Lung (tissue), 12 donors: Measurements from ENCODE around the gene RNF217. TPM values are rescaled to one million over a fixed set of nuclear protein-coding genes. Genes with fewer than 3 reads are reported as not detected.

ENCODE experiments used
- ATAC-seq: fragments of 200-7000 bp; cut with Tn5 transposase; one replicate; pipeline ENCODE4 v1.9.1; 2020; ENCODE audit warnings: moderate number of reproducible peaks; ENCODE audit not compliant: insufficient read depth, low FRiP score
- DNase-seq, 3 donors: peaks; one replicate each; pipeline ENCODE4 v3.0.0-alpha.2; 2013 to 2017
- H3K27ac ChIP-seq, 2 donors: one replicate each; pipeline ENCODE4 v1.5.1; 2013; ENCODE audit warnings: mild to moderate bottlenecking in 2 of 2, moderate library complexity in 2 of 2, control low read depth in 1 of 2, inconsistent platforms in 1 of 2, low read depth in 1 of 2, low read length in 1 of 2
- H3K27me3 ChIP-seq, 3 donors: one replicate each; pipeline ENCODE4 v1.5.1; 2013; ENCODE audit warnings: low read length in 2 of 3; ENCODE audit not compliant: control insufficient read depth in 3 of 3, insufficient read depth in 3 of 3
- H3K36me3 ChIP-seq, 4 donors: one replicate each; pipeline ENCODE4 v1.5.1; 2013; ENCODE audit warnings: low read length in 4 of 4, mild to moderate bottlenecking in 1 of 4, moderate library complexity in 1 of 4; ENCODE audit not compliant: control insufficient read depth in 4 of 4, insufficient read depth in 4 of 4
- H3K4me1 ChIP-seq, 5 donors: one replicate each; pipeline ENCODE4 v1.5.1; 2013; ENCODE audit warnings: low read length in 5 of 5, mild to moderate bottlenecking in 2 of 5, moderate library complexity in 1 of 5; ENCODE audit not compliant: control insufficient read depth in 5 of 5, insufficient read depth in 5 of 5
- H3K4me3 ChIP-seq: one replicate; pipeline ENCODE4 v1.5.1; 2013; ENCODE audit warnings: mild to moderate bottlenecking, control low read depth, moderate library complexity
- H3K9ac ChIP-seq, 2 donors: one replicate each; pipeline ENCODE4 v1.5.1; 2013; ENCODE audit warnings: low read length in 2 of 2, control low read depth in 1 of 2; ENCODE audit not compliant: insufficient read depth in 1 of 2
- H3K9me3 ChIP-seq, 4 donors: one replicate each; pipeline ENCODE4 v1.5.1; 2013; ENCODE audit warnings: low read length in 3 of 4, mild to moderate bottlenecking in 1 of 4, moderate library complexity in 1 of 4; ENCODE audit not compliant: control insufficient read depth in 4 of 4, insufficient read depth in 3 of 4
- WGBS, 2 donors: extraction: QIAGEN DNeasy Blood & Tissue Kit; methylation state at CpG; one replicate each; pipeline ENCODE4 v1.1.7; 2013; 5-methylcytosine and 5-hydroxymethylcytosine counted together
- polyA plus RNA-seq, 2 donors: library from polyadenylated mRNA; stranded (reverse); fragments of 200-250 nt; gene quantifications; one replicate each; pipeline ENCODE4 v1.2.1, GENCODE V29; 2013
- total RNA-seq, 2 donors: library from RNA; depleted of rRNA in 1 of 2; stranded (reverse); fragments of >200 nt in 1 of 2; gene quantifications; one replicate each; pipeline ENCODE4 v1.2.1, GENCODE V29; 2014 to 2021
- TF ChIP-seq, protein P1 (sequence below): IDR thresholded peaks from 2 replicates; pipeline ENCODE4 v1.5.1; 2012; ENCODE audit warnings: mild to moderate bottlenecking; ENCODE audit errors: control extremely low read depth, extremely low read depth
- donor health status: control.
- donor health status: control.
- donor health status: Bipolar disorder and iron deficiency.
- donor health status: healthy.
- donor health status: DM: yes; HTN: yes; CAD: no.

RNF217 gene
- total and polyA plus RNA-seq, 4 donors = 3.1 to 58.6 (median 13.6) TPM

DNA sequence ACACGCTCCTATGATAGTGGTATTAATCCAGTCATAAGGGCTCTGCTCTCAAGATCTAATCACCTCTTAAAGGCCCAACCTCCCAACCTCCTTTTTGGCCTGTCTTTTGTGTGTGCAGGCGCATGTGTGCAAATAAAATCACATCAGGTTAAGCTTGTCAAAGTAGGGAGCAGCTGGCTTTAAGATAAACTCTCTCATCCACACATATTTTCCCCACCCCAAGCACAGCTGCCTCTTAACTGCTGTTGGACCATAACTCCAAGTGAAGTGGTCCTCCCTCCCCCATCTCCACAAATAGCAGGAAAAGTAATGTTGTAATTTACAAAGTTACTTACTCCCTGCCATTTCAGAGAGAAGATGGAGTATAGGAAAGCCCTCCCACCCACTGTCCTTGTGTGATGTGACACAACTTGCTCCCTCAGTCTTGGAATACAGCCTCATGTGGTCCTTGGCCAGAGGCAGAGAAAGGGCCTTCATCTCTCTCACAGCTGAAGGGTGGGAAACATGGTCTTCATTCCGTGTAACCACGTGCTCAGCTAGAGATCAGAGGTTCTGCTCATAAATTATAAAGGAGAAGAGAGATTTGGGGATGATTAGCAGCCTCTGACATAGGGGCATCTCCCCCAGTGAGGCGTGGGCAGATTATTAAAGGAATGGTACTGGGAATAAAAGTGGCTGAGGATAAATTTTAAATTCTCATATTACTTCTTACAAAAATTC is 116.5 kb downstream of the RNF217 start:
- TF ChIP-seq, protein P1, sequence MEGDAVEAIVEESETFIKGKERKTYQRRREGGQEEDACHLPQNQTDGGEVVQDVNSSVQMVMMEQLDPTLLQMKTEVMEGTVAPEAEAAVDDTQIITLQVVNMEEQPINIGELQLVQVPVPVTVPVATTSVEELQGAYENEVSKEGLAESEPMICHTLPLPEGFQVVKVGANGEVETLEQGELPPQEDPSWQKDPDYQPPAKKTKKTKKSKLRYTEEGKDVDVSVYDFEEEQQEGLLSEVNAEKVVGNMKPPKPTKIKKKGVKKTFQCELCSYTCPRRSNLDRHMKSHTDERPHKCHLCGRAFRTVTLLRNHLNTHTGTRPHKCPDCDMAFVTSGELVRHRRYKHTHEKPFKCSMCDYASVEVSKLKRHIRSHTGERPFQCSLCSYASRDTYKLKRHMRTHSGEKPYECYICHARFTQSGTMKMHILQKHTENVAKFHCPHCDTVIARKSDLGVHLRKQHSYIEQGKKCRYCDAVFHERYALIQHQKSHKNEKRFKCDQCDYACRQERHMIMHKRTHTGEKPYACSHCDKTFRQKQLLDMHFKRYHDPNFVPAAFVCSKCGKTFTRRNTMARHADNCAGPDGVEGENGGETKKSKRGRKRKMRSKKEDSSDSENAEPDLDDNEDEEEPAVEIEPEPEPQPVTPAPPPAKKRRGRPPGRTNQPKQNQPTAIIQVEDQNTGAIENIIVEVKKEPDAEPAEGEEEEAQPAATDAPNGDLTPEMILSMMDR = no peak
- Histone ChIP-seq H3K27ac (no peak overlapping the region), H3K27me3 (no peaks in the 10 kb centered on the region), H3K9me3 (no peaks in the 10 kb centered on the region), H3K4me1 (peaks cover 0 to 3% (median 0%) of the 10 kb centered on the region in 5 donors), H3K4me3 (no peak overlapping the region), H3K36me3 (peaks cover 7 to 15% (median 12%) of the 10 kb centered on the region in 4 donors), H3K9ac (no peak overlapping the region)
- DNase-seq (no peak), ATAC-seq (no peak)
- 89 to 94% methylated on average over 5 of the region's 5 CpGs for WGBS, 2 donors

DNA sequence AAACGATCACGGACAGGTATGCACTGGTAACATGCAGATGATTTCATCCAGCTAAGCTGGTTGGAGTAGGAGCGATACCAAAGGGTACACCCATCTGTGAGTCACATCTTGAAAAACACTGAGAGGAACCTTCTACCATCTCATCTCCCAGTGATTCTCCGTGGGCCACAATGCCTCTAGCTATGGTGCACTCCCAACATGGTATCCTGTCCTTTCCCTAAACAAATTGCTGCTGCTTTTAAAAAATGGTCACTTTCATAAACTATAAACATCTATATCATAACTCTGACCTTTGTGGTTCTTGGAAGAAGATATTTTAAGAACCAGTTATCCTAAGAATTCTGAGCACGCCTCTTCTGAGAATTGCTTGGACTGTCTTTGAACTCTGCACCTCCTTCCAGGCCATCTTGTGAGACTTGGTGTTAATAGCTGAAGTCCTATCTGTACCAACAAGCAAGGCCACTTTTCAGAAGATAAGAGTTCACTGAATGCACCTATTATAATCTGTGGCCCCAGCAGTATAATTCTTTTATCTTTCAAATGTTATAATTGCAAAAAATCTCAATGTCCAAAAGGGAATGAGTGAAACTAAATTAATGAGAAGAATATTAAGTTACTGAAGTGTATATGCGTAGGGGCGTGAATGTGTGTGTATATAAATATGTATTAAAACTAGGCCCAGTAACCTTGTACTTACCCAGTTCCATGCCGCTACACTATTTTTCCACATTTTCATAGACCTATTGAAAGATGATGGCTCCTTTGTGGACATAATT is 120.9 kb downstream of the RNF217 start:
- no peaks in the 10 kb centered on the region for H3K27me3 ChIP-seq
- no peak for ATAC-seq
- TF ChIP-seq, protein P1 = no peak
- H3K4me3 ChIP-seq = no peak overlapping the region
- H3K36me3 ChIP-seq = peaks cover 2 to 10% (median 5%) of the 10 kb centered on the region in 4 donors
- WGBS, 2 donors = 98% methylated on average over 8 of the region's 8 CpGs
- DNase-seq = no peak
- no peaks in the 10 kb centered on the region for H3K4me1 ChIP-seq
- no peaks in the 10 kb centered on the region for H3K9me3 ChIP-seq
- H3K27ac ChIP-seq = peak overlapping the region in 1 of 2 donors; percentile 22
- H3K9ac ChIP-seq = no peak overlapping the region

DNA sequence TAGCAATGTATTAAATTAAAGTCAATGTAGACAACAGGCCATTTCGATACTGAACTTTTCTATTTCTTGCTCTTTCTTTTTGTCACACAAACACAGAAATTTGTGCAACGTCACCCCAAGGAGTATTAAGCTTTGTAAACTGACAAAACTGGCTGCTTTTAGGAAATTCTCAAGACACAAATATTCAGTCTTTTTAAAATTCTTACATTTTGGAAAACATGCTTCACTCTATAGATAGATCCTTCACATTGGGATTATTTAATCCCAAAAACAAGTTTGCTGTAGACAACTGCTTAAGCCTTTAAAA is 121.4 kb downstream of the RNF217 start:
- no peak for DNase-seq
- H3K27me3 ChIP-seq = no peaks in the 10 kb centered on the region
- TF ChIP-seq, protein P1 = no peak
- H3K4me3 ChIP-seq = no peak overlapping the region
- H3K27ac ChIP-seq = no peak overlapping the region
- no peak for ATAC-seq
- no peak overlapping the region for H3K9ac ChIP-seq
- 93 to 97% methylated on average over 2 of the region's 2 CpGs for WGBS, 2 donors
- H3K4me1 ChIP-seq = no peaks in the 10 kb centered on the region
- peaks cover 2 to 10% (median 5%) of the 10 kb centered on the region in 4 donors for H3K36me3 ChIP-seq
- H3K9me3 ChIP-seq = no peaks in the 10 kb centered on the region
